COLO668 (cell line): Measurements from ENCODE around the gene NACC2.

ENCODE experiments used
- DNase-seq: peaks from one replicate; lab custom pipeline; 2025; ENCODE audit not compliant: unreplicated experiment; lab: John Stamatoyannopoulos, UW

The NACC2 gene, protein sequence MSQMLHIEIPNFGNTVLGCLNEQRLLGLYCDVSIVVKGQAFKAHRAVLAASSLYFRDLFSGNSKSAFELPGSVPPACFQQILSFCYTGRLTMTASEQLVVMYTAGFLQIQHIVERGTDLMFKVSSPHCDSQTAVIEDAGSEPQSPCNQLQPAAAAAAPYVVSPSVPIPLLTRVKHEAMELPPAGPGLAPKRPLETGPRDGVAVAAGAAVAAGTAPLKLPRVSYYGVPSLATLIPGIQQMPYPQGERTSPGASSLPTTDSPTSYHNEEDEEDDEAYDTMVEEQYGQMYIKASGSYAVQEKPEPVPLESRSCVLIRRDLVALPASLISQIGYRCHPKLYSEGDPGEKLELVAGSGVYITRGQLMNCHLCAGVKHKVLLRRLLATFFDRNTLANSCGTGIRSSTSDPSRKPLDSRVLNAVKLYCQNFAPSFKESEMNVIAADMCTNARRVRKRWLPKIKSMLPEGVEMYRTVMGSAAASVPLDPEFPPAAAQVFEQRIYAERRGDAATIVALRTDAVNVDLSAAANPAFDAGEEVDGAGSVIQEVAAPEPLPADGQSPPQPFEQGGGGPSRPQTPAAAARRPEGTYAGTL

DNA sequence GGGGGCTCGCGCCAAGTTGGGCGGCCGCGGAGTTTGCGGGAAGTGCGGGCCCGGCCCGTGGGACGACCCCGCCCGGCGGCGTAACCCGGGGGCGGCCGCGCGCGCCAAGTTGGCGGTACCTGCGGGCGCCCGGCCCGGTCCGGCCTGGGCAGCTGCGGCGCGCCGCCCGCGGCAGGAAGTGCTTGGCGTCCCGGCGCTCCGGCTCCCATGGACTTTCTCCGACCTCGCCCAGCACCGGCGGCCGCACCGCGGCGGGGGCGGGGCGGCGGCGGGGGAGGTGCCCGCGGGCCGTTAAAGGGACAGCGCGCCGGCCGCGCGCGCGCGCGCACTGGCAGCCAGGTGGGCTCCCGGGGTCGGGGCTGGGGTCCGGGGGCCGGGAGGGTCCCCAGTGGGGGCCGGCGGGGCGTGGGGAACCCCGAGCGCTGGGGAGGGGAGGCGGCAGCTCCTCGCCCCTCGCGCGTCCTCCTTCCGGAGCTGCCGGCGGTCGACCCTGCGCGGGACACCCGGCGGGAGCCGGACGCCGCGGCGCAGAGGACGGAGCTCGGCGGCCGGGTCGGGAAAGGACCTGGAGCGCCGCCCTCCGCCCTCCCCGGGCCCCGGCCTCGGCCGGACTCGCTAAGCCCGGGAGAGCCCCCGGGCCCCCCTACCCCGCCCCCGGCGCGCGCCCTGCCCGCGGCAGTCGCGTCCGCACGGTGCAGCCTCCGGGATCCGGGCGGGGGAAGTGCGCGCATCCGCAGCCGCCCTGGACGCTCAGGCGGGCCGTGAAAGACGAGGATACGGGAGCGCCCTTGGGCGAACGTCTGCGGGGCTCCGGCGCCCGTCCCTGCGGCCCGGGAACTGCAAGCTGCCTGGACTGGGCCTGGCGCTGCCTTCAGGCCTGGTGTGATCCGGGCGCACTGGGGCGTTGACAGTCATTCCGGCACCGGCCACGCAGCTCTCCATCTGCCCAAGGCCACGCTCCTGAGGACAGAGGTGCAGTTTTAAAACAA lies at the start of gene NACC2:
TSS of gene NACC2 (minus strand) at position 220 of the 989 bp plus-strand sequence. CDS start 44,768 bp downstream, outside the sequence.
- DNase-seq = peak; percentile 78

- DNase-seq = no peak
Measured at GRCh38 chr9:136144450-136144849, 49.4 kb upstream of the NACC2 start.

DNA sequence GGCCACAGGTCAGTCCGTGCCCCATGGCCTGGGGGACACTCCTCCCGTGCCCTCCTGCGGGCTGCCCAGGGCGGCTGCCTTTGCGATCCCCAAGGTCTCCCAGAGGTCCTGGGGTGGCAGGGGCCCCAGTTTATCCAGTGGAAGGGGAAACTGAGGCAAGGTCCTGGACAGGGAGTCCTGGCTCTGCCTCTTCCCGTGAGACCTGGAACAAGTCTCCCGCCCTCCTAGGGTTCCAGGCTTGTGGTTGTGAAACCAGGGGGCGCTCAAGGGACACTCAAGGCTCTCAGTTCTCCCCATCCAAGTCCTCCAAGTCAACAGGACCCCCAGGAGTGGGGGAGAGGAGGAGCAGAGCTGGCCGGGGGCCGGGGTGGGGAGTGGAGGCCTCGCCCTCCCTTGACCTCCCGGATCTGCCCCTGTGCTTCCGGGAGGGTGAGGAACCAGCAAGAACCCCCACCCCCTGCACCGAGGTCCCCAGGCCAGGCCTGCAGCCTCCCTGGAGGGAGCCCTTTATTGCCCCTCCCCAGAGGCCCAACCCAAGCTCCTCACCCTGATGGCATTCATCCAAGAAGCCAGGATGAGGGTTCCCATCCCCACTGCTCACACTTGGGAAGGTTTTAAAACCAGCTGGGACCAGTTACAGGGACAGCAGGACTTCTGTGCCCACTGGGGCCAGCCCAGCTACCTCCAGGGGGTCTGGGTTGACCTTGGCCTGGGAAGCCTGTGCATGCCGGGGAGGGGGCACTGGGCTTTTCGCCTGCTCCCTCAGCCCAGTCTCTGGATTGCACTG lies 48.3 kb upstream of the NACC2 start:
- DNase-seq = peak; percentile 43

GRCh38 chr9:136142859-136143214 lies 47.7 kb upstream of the NACC2 start:
- DNase-seq = no peak

DNA sequence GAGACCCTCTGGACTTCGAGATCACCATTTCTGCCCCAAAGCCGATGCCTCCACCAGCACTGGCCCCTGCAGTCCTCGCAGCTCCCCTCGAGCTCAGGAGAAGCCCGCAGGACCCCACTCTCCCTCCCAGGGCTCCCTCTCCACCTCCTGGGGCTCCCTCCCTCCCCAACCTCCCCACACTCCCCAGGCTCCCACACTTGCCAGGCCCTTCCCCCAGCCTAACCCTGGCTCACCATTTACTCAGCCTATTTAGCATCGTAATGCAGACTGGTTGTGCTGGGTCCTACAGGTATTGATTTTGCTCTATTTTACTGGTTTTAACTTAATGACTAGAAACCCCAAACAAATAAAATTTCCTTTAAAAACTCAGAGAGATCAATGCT lies 47.3 kb upstream of the NACC2 start:
- DNase-seq = no peak

DNA sequence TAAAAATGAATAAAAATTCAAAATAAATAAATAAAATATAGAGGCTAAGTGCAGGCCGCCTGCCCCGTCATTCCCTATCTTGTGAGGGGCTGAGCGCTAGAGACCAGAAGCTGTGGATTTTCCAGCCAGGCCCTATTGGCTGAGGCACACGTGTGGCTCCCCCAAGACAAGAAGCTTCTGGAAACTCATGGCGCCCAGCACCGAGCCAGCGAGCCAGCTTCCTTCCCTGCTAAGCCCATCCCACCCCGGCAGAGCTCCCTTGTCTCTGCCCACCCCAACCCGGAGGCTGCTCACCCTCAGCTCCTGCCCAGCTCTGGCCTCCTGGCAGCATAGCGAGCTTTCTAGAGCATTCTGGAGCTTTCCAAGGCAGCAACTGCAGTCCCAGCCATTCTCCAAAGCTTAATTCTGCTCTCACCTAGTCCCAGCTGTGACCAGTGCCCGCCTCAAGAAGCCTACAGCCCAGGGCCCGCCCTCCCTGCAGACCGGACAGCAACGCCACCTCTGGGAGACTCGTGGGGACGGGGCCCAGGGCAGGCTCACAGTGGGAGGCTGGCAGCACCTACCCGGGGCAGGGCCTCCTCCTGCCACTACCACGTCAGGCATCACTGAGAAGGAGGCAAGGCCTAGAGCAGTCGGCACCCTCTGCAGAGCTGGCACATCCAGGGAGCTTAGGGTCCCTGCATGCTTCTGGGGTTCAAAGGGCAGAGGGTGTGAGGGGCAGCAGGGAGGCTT lies 46.8 kb upstream of the NACC2 start:
- no peak for DNase-seq

DNA sequence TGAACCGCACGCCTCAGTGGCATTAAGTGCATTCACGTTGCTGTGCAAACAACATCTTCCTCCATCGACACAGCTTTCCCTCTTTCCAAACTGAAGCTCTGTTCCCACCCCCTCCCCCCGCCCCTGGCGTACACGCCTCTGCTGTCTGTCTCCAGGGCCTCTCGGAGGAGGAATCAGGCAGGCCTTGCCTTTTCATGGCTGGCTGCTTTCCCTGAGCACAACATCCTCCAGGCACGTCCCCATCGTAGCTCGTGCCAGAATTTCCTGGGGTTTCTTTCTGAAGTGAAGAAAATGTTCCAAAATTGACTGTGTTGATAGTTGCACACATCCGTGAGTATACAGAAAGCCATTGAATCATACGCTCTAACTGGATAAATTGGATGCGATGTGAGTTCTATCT lies 45.9 kb upstream of the NACC2 start:
- DNase-seq = peak; percentile 19

- DNase-seq = no peak
Measured at GRCh38 chr9:136140046-136140445, 45.0 kb upstream of the NACC2 start.

DNA sequence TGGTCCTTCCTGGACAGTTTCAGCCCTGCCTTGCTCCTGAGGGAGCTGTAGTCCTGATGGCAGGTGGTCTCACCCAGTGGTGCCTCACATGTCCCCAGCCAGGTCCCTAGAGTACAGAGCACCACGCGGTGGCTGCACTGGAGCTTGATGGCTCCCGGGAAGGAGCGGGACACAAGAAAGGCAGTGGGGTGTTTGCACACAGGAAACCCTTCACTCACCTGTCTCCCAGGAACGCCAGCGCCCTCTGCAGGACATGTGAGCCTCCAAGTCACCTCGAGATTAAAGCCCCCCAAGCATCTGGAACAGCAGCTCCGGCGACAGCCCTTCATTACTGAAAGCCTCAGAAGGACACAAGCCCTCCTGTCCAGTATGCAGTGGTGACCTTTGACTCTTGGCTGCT lies 43.5 kb upstream of the NACC2 start:
- DNase-seq = peak; percentile 78

- DNase-seq = peak; percentile 22
Measured at GRCh38 chr9:136137321-136138265, 42.5 kb upstream of the NACC2 start.

DNA sequence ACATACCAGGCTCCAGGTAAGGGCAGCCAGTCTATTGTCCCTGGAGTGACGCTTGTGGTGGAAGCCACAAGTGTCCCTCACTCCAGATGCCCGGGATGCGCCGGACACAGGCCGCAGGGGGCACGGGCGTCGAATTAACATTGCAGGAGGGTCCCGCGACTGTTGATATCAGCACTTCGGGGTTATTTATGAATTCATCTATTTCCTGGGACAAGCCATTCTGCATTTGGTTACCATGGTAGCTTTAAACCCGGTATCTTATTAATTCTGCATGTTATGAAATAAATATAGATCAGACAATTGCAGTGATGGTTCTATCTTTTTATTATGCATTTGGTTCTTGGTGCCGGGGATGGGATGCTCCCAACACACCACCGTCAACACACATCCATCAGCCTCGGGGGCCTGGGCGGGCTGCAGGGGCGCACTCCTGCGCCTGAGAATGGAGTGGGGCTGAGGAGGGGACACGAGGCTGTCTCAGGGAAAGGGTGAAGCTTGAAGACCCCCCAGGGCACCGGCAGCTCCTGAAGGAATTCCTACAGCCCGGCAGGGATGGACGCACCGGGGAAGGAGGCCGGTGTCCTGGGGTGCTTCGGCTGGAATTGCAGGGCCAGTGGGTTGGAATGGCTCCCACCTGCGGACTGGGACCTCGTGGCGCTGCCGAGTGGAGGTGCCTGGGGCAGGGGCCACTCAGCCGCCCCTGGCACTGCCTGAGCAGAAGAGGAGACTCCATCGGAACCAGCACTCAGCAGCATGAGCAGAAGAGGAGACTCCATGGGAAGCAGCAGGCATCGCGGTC lies 41.2 kb upstream of the NACC2 start:
- no peak for DNase-seq

DNA sequence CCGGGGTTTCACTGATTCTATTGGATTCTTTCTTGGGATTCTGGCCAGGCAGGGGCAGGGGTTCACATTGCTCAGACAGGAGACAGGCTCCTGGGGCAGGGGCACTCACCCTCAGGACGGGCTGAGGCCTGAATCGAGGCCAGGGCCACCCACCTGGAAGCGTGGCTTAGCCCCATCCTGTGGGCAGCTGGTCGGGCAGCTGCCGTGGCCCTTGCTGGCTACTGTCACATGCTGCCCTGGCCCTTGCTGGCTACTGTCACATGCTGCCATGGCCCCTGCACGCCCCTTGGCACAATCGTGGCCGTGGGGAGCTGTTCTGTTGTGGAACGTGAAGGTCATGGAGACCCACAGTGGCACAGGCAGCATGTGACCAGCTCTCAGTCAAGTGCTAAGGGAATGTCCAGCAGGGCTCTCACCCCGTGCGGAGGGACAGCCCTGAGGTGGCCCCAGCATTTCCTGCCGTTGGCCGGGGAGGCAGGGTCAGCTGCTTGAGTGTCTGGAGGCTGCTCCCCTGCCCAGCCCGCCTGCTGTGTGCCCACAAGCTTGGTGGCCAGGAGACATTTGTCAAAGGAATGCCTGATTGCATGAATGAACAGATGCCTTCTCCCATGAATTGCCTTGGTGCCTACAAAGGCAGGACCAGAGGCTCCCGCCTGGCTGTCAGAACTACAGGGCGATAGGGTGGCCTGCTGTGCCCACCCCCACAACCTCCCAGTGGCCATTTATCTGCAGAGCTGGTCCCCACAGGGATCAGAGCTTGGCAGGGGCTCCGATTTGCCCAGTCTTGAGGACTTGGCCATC lies 40.4 kb upstream of the NACC2 start:
- no peak for DNase-seq

DNA sequence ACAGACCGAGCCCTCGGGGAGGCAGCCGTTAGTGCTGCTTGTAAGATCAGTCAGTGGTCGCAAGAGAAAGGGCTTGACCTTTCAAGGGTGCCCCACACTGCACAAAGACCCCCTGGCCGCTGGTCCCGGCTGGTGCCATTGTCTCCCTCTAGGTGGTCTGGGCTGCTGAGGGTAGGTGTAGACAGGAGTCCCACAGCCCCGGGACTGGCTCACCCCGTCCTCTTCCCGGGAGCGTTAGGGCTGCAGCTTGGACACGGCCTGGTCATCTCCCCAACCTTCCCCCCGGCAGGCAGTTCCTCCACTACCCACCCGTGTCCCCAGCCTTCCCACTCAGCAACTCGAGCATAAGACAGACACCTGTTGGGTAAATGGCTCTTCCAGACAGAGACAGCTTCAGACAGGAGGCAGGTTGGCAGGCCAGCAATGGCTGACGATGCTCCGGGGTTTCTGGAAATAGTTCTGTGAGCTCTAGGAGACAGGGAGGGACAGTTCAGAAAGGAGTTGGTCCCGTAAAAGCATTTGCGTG lies 38.9 kb upstream of the NACC2 start:
- DNase-seq = no peak

DNA sequence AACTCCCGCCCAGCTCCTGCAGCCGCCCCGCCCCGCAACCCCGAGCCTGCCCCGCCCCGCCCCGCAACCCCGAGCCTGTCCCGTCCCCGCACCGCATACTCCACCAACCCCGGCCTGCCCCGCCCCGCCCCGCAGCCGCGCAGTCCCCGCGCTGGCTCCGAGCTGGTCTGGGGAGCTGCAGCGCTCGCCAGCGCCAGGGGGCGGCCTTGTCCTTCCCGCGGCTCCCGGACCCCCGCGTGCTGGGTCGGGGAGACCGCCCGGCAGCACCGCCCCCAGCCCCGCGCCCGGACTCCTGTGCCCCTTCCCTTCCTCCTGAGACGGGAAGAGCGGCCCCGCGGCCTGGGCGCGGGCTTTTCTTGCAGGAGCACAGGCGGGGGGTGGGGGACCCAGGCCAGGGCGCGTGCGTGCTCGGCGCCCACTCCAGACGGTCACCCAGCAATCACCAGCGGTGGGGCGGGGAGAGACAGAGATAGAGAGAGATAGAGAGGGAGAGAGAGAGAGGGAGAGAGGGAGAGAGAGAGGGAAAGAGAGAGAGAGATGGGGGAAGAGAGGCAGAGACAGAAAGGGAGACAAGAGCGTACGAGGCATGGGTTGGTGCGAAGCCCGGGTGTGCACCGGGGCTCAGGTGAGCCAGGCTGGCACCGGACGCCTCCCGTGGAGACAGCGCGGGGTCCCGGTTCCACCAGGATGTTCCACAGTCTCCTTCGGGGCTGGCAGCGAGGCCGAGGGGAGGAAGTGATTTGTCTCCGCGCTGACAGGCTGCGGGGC lies 38.3 kb upstream of the NACC2 start:
- peak; percentile 48 for DNase-seq

- DNase-seq = no peak
Measured at GRCh38 chr9:136132512-136133050, 37.5 kb upstream of the NACC2 start.
